Brain pericyte (primary cell): ENCODE data around the gene EML6.

Experiments used
- DNase-seq: peaks from one replicate; pipeline ENCODE4 v3.0.0-alpha.2; 2012; ENCODE audit warnings: low read depth, low spot score

The EML6 gene

GRCh38 chr2:54909001-54909400 is 185.5 kb downstream of the EML6 start:
- no peak for DNase-seq

- DNase-seq: no peak
Measured at GRCh38 chr2:54912305-54912704, 188.8 kb downstream of the EML6 start.

- DNase-seq: no peak
Measured at GRCh38 chr2:54912893-54913292, 189.4 kb downstream of the EML6 start.

- DNase-seq: no peak
Measured at GRCh38 chr2:54914637-54915036, 191.2 kb downstream of the EML6 start.

GRCh38 chr2:54915101-54915500 is 191.6 kb downstream of the EML6 start:
- no peak for DNase-seq

GRCh38 chr2:54916637-54917036 is 193.2 kb downstream of the EML6 start:
- no peak for DNase-seq

GRCh38 chr2:54918647-54919280 is 195.3 kb downstream of the EML6 start:
- DNase-seq: no peak

GRCh38 chr2:54920660-54921059 is 197.2 kb downstream of the EML6 start:
- DNase-seq: no peak

GRCh38 chr2:54924121-54924520 is 200.7 kb downstream of the EML6 start:
- DNase-seq: no peak

- no peak for DNase-seq
Measured at GRCh38 chr2:54925022-54925421, 201.6 kb downstream of the EML6 start.

GRCh38 chr2:54927085-54927750 is 203.8 kb downstream of the EML6 start:
- no peak for DNase-seq

- no peak for DNase-seq
Measured at GRCh38 chr2:54927751-54928615, 204.5 kb downstream of the EML6 start.

- no peak for DNase-seq
Measured at GRCh38 chr2:54928719-54929118, 205.3 kb downstream of the EML6 start.

GRCh38 chr2:54931473-54931872 is 208.0 kb downstream of the EML6 start:
- DNase-seq: no peak

GRCh38 chr2:54935389-54935788 is 211.9 kb downstream of the EML6 start:
- DNase-seq: no peak

GRCh38 chr2:54936766-54937165 is 213.3 kb downstream of the EML6 start:
- no peak for DNase-seq

- no peak for DNase-seq
Measured at GRCh38 chr2:54939446-54940118, 216.1 kb downstream of the EML6 start.

GRCh38 chr2:54940723-54941122 is 217.3 kb downstream of the EML6 start:
- no peak for DNase-seq

- DNase-seq: no peak
Measured at GRCh38 chr2:54941248-54941984, 218.0 kb downstream of the EML6 start.

- DNase-seq: no peak
Measured at GRCh38 chr2:54942373-54942772, 218.9 kb downstream of the EML6 start.

- DNase-seq: no peak
Measured at GRCh38 chr2:54944724-54945326, 221.4 kb downstream of the EML6 start.
